ENCODE results near the gene EFCAB5.
"Not testable (repeated sequence)": the region's sequence is repeated elsewhere in the genome, so short reads cannot be mapped to it uniquely, and the experiment has no call there.

EFCAB5 gene

GRCh38 chr17:30005709-30006320 lies 64.4 kb downstream of the EFCAB5 start:
- DNase-seq (ENCODE audit: low read depth in 2 of 2): no peak

GRCh38 chr17:30011934-30012333 lies 70.5 kb downstream of the EFCAB5 start:
- DNase-seq (ENCODE audit: low read depth in 2 of 2): not testable (repeated sequence)

DNA sequence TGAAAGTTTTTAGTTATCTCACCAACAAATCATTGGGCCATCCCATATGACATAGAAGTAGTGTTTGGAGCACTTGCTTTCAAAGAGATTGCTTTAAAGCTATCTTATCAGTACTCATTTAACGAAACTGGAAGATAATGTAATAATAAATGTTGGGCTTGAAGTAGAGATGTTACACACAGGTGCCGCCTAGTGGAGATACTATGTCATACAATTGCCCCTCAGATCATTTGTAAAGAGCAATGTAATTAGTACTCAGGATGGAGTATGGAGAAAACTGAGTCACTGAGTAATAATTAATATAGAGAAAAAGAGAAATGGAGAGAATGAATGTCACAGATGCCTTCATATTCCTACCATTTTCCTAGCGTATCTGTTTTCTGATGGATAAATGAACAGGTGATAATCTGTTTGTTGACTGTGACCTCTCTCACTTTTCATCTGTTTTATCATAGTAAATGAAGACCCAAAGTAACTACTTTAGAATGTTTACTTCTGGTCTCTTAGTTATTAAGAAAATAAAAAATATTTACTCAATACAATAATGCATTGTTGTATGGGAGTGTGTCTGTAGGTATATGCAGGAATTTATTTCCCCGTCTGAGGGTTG lies 80.4 kb downstream of the EFCAB5 start:
- no peak for DNase-seq (ENCODE audit: low read depth in 2 of 2)

DNA sequence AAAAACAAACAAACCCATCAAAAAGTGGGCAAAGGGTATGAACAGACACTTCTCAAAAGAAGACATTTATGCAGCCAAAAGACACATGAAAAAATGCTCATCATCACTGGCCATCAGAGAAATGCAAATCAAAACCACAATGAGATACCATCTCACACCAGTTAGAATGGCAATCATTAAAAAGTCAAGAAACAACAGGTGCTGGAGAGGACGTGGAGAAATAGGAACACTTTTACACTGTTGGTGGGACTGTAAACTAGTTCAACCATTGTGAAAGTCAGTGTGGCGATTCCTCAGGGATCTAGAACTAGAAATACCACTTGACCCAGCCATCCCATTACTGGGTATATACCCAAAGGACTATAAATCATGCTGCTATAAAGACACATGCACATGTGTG lies 83.9 kb downstream of the EFCAB5 start:
- not testable (repeated sequence) for DNase-seq (ENCODE audit: low read depth in 2 of 2)

DNA sequence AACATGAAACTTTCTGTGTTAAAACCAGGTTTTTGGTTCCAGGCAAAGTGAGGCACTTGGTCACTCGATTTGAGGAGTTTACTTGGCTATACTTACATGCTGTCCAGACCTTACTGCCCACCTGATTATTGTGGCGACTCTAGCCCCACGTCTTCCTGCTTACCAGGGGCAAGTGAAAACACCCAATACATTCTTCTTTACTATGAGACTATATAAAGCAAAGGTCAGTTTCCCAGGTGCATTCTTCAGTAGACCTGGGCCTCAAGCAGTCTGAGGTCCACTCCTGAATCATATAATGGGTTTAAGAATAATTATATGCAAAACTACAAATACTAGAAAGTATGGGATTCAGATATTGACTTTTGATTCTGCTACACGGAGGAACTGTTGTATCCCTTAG lies 86.2 kb downstream of the EFCAB5 start:
- no peak for DNase-seq (ENCODE audit: low read depth in 2 of 2)

GRCh38 chr17:30031214-30031869 lies 89.9 kb downstream of the EFCAB5 start:
- no peak for DNase-seq (ENCODE audit: low read depth in 2 of 2)

DNA sequence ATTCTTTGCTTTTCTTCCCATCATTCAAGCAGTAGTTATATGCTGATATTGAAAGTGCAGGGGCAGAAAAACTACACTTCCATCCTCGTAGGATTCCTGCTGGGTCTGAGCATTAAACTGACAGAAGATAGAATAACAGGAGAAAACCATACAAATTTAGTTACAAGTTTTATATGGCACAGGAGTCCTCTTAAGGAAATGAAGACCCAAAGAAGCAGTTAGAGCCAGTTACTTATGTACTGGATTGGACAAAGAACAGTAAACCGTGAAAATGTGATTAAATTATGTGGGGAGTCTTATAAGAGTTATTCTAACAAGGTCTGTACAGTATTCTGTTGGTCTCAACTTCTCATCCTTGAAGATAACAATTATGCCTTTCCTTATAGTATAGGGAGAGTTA lies 93.9 kb downstream of the EFCAB5 start:
- no peak for DNase-seq (ENCODE audit: low read depth in 2 of 2)

DNA sequence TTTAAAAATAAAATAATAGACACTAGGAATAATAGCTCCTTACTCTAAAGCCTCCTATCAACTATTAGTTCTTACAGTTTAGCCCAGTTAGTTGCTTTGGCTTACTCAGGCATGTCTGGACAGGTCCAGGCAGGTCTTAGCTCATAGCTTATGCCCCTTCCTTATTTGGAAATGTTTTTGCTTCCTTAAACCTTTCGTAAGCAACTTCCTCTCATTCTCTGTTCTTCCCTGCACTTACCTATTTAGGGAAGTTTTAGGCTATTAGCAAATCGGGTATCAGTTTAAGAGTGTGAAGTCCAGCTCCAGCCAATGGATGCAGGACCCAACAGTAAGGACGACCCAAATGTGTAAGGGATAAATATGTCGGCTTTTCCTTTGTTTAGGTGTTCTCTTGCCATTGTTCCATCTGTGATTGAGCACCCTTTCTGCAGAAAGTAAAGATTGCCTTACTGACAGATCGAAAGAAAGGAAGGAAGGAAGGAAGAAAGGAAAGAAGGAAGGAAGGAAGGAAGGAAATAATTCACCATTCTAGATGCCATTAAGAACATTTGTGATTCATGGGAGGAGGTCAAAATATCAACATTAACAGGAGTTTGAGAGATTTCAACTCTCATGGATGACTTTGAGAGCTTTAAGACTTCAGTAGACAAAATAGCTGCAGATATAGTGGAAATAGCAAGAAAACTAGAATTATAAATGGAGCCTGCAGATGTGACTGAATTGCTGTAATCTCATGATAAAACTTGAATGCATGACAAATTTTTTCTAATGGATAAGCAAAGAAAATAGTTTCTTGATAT lies 99.5 kb downstream of the EFCAB5 start:
- DNase-seq (ENCODE audit: low read depth in 2 of 2): not testable (repeated sequence)

- no peak for DNase-seq (ENCODE audit: low read depth in 2 of 2)
Observed at GRCh38 chr17:30041551-30041950, 100.1 kb downstream of the EFCAB5 start.

- no peak for DNase-seq (ENCODE audit: low read depth in 2 of 2)
Observed at GRCh38 chr17:30062372-30062771, 120.9 kb downstream of the EFCAB5 start.

DNA sequence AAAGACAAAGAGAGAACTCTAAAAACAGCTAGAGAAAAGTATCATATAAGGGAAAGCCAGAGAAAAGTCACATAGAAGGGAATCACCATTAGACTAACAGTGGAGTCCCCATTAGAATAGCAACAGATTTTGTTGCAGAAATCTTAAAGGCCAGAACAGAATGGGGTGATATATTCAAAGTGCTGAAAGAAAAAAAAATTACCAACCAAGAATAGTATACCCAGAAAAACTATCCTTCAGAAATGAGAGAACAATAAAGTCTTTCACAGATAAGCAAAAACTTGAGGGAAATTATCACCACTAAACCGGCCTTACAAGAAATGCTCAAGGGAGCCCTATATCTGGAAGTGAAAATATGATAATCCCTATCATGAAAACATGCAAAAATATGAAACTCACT lies 123.3 kb downstream of the EFCAB5 start:
- DNase-seq (ENCODE audit: low read depth in 2 of 2): no peak

DNA sequence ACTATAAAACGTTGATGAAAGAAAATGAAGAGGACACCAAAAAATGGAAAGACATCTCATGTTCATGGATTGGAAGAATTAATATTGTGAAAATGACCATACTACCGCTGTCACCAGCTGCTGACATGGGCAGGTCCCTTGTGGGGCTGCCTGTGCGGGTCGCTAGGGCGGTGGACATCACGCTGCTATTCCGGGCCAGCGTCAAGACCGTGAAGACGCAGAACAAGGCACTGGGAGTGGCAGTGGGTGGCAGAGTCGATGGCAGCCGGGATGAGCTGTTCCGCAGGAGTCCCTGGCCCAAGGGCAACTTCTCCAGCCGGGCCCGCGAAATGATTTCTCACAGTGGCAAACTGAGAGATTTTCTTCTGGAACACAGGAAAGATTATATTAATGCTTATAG lies 127.0 kb downstream of the EFCAB5 start:
- no peak for DNase-seq (ENCODE audit: low read depth in 2 of 2)

DNA sequence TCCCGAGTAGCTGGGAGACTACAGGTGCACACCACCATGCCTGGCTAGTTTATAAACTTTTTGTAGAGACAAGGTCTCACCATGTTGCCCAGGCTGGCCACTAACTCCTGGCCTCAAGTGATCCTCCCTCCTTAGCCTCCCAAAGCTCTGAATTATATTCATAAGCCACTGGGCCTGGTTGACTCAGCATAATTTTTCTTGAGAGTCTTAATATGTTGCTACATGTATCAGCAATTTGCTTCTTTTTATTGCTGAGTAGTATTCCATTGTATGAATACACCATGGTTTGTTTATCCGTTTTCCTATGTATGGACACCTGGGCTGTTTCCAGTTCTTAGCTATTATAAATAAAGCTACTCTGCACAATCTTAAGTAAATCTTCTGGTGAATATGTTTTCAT lies 132.8 kb downstream of the EFCAB5 start:
- no peak for DNase-seq (ENCODE audit: low read depth in 2 of 2)

GRCh38 chr17:30074730-30075129 lies 133.3 kb downstream of the EFCAB5 start:
- no peak for DNase-seq (ENCODE audit: low read depth in 2 of 2)

GRCh38 chr17:30082773-30083172 lies 141.3 kb downstream of the EFCAB5 start:
- DNase-seq (ENCODE audit: low read depth in 2 of 2): no peak

GRCh38 chr17:30084788-30085187 lies 143.4 kb downstream of the EFCAB5 start:
- no peak for DNase-seq (ENCODE audit: low read depth in 2 of 2)

DNA sequence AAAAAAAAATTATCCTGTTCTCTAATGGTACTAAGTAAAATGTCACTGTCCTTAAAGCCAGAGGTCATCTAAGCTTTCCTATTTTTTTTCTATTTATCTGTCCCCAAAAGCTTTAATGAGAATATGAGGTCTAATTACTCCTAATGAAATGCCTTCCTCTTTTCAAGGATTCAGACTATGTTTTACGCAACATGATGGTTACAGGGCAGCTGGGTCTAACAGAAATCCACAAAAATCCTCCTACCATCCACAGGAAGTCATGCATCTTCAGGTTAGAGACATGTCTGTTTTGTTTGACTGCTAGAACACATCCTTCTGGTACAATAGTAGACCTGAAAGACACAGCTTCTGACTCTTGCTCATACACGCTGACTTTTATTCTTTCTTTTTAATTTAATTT lies 145.5 kb downstream of the EFCAB5 start:
- DNase-seq (ENCODE audit: low read depth in 2 of 2): no peak

GRCh38 chr17:30087431-30087830 lies 146.0 kb downstream of the EFCAB5 start:
- DNase-seq (ENCODE audit: low read depth in 2 of 2): not testable (repeated sequence)

DNA sequence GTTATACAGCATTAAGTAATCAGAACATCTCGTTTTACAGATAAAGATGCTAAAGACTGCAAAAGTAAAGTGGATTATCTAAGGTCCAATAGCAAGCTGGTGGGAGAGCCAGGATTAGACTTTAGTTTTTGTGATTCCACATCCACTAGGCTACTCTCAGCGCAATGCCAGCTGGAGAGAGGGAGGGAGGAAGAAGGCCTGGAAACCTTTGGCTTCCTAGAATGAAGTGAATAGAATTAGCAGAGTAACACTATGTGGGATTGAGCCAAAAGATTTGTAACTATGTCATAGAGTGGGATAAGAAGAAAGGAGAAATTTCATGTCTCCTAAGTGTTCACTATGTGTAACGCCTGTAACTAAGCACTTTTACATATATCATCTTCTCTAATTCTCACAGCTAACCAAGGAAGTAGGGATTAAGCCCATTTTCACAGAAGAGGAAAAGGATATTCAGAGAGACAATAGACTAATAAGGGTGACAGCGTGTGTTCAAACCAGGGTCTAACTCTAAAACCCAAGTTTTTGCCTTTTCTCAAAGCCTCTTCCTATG lies 149.8 kb downstream of the EFCAB5 start:
- no peak for DNase-seq (ENCODE audit: low read depth in 2 of 2)

GRCh38 chr17:30091771-30092170 lies 150.3 kb downstream of the EFCAB5 start:
- DNase-seq (ENCODE audit: low read depth in 2 of 2): no peak

GRCh38 chr17:30092886-30093285 lies 151.5 kb downstream of the EFCAB5 start:
- DNase-seq (ENCODE audit: low read depth in 2 of 2): no peak

DNA sequence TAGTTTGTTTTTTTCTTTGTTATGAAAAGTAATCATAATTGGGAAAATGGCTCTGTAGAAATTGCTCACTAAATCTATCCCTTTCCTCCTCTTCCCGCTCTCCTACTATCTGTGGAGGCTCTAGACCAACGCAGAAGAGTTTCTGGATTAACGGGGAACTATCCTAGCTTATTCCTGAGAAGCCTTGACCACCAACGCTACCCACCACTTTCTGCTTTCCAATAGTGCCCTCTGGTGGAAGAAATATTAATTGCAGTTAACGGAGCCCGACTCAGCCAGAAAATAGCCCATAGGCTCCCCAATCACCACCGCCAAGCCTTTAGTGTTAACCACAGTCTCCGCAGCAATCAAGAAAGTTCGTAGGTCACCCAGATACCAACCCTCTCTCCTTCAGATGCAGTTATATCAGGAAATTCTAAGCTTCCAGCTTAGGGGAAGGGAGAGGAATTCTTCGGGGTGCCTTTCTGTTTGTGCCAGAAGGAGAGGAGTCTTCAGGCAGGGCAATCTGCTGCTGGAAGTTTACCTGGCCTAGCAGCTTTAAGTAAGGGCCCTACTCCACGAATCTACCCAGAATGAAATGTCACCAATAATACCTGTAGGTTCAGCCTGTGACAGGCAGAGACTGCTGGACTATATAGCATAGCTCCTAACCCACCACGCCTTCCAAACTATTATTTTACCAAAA lies 152.2 kb downstream of the EFCAB5 start:
- DNase-seq (ENCODE audit: low read depth in 2 of 2): no peak
